NCI-H748 (cell line): Measurements from ENCODE around the gene TP53.
"Not testable (repeated sequence)": the region's sequence is repeated elsewhere in the genome, so short reads cannot be mapped to it uniquely, and the experiment has no call there.

Experiments used
- DNase-seq: peaks from one replicate; lab custom pipeline; 2025; ENCODE audit not compliant: unreplicated experiment; lab: John Stamatoyannopoulos, UW

TP53 gene

GRCh38 chr17:7632492-7632894, 54.8 kb downstream of the TP53 start:
- peak; percentile 57 for DNase-seq

DNA sequence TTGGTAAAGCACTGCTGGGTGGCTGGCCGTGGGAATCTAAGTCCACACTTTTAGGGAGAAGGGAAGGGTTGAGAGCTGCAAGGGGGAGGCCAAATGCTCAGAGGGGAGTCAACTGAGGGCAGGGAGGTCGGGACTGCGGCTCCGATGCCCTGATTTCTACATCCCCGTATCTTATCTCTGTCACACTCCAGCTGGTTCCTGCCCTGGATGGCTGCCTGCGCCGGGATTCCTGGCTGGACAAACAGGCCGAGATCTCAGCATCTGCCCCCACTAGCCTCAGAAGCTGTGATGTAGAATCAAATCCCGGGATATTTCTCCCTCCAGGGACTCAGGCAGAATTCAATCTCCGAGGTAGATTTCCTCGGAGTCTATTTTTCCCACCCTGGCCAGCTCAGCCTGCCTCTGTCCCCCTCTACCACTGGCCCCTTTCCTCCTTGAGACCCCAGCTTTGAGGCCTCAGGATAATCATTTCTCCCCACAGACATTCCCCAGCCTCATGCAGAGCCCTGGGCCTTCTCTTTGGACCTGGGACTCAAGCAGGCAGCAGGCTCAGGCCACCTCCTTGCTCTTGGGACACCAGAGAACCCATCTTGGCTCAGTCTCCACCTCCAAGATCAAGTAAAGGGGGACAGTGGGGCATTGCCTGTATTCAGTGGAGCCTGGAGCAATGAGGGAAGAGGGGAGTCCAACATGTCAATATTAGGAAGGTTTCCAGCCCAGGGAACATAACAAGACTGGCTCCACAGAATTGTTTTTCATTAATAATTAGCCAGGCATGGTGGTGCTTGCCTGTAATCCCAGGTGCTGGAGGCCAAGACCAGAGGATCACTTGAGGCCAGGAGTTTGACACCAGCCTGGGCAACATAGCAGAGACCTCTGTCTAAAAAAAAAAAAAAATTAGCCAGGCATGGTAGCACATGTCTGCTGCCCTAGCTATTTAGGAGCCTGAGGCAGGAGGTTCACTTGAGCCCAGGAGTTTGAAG, 55.6 kb downstream of the TP53 start:
- DNase-seq, result no peak

GRCh38 chr17:7629939-7630571, 57.2 kb downstream of the TP53 start, which contains the start of gene SHBG:
TSS of gene SHBG (plus strand) at chr17:7630135. CDS start at chr17:7630173, 38 bp downstream.
- no peak for DNase-seq

GRCh38 chr17:7627250-7628121, 59.8 kb downstream of the TP53 start, which contains the start of gene SAT2:
TSS of gene SAT2 (minus strand) at chr17:7627821. CDS start at chr17:7627635, 186 bp downstream.
- peak; percentile 92 for DNase-seq

DNA sequence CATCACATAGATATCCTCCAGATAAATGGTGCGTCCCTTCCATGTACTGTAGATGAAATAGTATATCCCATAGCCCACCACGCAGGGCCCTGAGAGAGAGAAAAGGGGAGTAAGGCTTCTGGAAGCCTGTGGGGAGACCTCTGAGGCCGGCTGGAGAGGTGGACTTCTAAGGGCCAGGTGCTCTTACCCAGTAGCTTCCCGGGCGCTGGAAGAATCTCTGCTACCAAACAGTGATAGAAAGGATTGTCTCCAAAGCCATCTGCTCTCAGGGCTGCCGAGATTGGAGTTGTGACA, 60.4 kb downstream of the TP53 start:
- no peak for DNase-seq

GRCh38 chr17:7626307-7626706, 61.0 kb downstream of the TP53 start:
- no peak for DNase-seq

DNA sequence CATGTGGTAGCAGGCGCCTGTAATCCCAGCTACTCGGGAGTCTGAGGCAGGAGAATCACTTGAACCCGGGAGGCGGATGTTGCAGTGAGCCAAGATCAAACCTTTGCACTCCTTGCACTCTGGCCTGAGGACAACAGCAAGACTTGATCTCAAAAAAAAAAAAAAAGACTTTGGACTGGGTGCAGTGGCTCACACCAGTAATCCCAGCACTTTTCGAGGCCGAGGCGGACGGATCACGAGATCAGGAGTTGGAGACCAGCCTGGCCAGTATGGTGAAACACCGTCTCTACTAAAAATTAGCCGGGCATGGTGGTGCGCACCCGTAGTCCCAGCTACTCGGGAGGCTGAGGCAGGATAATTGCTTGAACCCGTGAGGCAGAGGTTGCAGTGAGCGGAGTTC, 61.5 kb downstream of the TP53 start:
- DNase-seq, result not testable (repeated sequence)

DNA sequence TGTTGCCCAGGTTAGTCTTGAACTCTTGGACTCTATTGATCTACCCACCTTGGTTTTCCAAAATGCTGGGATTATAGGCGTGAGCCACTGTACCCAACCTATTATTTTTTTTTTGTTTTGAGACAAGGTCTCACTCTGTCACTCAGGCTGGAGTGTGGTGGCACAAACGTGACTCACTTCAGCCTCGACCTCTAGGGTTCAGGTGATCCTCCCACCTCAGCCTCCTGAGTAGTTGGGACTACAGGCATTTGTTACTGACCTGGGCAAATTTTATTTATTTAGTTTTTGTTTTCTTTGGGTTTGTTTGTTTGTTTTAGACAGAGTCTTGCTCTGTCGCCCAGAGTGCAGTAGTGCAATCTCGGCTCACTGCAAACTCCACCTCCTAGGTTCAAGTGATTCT, 63.6 kb downstream of the TP53 start:
- DNase-seq, result no peak

GRCh38 chr17:7620835-7621234, 66.5 kb downstream of the TP53 start:
- no peak for DNase-seq

- DNase-seq, result no peak
Measured at GRCh38 chr17:7618608-7619007, 68.7 kb downstream of the TP53 start.
